ENCODE data around the gene MAT2B. TPM values are rescaled to one million over a fixed set of nuclear protein-coding genes. Genes with fewer than 3 reads are reported as not detected.
A peak's percentile ranks its signal among the peaks of the same experiment; 100 is the strongest.

The MAT2B gene
- total RNA-seq, 2 donors from 2014 or later, result 63.4 to 86.7 TPM

GRCh38 chr5:163564321-163564938 lies 59.0 kb downstream of the MAT2B start:
- intact Hi-C loops (cut with DNase I), result loop anchor here (2.0 to 10.0 kb wide), 2 partner anchors 910 to 938 kb away; no protein-coding TSS in a partner anchor
- no peak overlapping the region for H3K9ac ChIP-seq (ENCODE audit: low read depth in 2 of 2, low read length in 2 of 2)
- no peaks in the 10 kb centered on the region for H3K9me3 ChIP-seq
- H3K27ac ChIP-seq, result no peak overlapping the region
- no peaks in the 10 kb centered on the region for H3K36me3 ChIP-seq
- DNase-seq, result peak; percentile 70
- H3K4me3 ChIP-seq, result no peak overlapping the region
- no peaks in the 10 kb centered on the region for H3K27me3 ChIP-seq
- no peaks in the 10 kb centered on the region for H3K4me1 ChIP-seq
- TF ChIP-seq, protein P1, sequence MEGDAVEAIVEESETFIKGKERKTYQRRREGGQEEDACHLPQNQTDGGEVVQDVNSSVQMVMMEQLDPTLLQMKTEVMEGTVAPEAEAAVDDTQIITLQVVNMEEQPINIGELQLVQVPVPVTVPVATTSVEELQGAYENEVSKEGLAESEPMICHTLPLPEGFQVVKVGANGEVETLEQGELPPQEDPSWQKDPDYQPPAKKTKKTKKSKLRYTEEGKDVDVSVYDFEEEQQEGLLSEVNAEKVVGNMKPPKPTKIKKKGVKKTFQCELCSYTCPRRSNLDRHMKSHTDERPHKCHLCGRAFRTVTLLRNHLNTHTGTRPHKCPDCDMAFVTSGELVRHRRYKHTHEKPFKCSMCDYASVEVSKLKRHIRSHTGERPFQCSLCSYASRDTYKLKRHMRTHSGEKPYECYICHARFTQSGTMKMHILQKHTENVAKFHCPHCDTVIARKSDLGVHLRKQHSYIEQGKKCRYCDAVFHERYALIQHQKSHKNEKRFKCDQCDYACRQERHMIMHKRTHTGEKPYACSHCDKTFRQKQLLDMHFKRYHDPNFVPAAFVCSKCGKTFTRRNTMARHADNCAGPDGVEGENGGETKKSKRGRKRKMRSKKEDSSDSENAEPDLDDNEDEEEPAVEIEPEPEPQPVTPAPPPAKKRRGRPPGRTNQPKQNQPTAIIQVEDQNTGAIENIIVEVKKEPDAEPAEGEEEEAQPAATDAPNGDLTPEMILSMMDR (IDR thresholded peaks at IDR 0.05), result peak; percentile 87

GRCh38 chr5:163565492-163565891 lies 60.1 kb downstream of the MAT2B start:
- H3K4me3 ChIP-seq, result peak overlapping the region; percentile 27

GRCh38 chr5:163565931-163566608 lies 60.7 kb downstream of the MAT2B start:
- H3K36me3 ChIP-seq, result no peaks in the 10 kb centered on the region
- peak overlapping the region; percentile 27 for H3K4me3 ChIP-seq
- intact Hi-C loops (cut with DNase I), result loop anchor here (2.0 to 10.0 kb wide), 4 partner anchors 451 to 1641 kb away; no protein-coding TSS in a partner anchor
- no peak overlapping the region for H3K27ac ChIP-seq
- TF ChIP-seq, protein P1 (IDR thresholded peaks at IDR 0.05), result no peak
- H3K4me1 ChIP-seq, result no peaks in the 10 kb centered on the region
- H3K9me3 ChIP-seq, result no peaks in the 10 kb centered on the region
- no peak overlapping the region for H3K9ac ChIP-seq (ENCODE audit: low read depth in 2 of 2, low read length in 2 of 2)
- H3K27me3 ChIP-seq, result no peaks in the 10 kb centered on the region
- DNase-seq, result peak; percentile 27

More at GRCh38 chr5:163565492-163565891, 60.1 kb downstream of the MAT2B start:
- no peaks in the 10 kb centered on the region for H3K4me1 ChIP-seq
- no peak overlapping the region for H3K27ac ChIP-seq
- no peaks in the 10 kb centered on the region for H3K36me3 ChIP-seq
- intact Hi-C loops (cut with DNase I), result loop anchor here (2.0 to 10.0 kb wide), 4 partner anchors 452 to 1642 kb away; no protein-coding TSS in a partner anchor
- DNase-seq, result no peak
- H3K9me3 ChIP-seq, result no peaks in the 10 kb centered on the region
- TF ChIP-seq, protein P1 (IDR thresholded peaks at IDR 0.05), result no peak
- H3K9ac ChIP-seq (ENCODE audit: low read depth in 2 of 2, low read length in 2 of 2), result no peak overlapping the region
- H3K27me3 ChIP-seq, result no peaks in the 10 kb centered on the region

DNA sequence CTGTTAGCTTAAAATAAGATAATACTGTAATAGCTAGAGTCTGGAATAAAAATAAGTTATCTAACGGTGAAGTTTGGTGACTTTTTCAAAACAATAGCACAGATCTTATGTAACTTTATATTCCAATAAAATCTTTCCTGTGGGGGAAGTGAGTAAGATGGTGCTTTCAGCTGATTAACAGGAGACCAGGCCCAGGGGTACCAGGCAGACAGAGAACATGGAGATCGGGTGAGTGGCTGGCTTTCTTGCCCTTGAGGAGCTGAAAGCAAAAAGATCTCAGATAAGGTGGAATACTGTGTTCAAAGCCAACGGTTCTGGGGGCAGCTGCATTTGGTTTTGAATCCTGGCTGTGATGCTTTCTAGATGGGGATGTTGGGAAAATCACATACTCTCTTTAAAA lies 61.3 kb downstream of the MAT2B start:
- intact Hi-C loops (cut with DNase I), result loop anchor here (5.0 to 10.0 kb wide), 3 partner anchors 451 to 1641 kb away; no protein-coding TSS in a partner anchor
- DNase-seq, result no peak
- no peak overlapping the region for H3K4me3 ChIP-seq
- H3K4me1 ChIP-seq, result no peaks in the 10 kb centered on the region
- no peaks in the 10 kb centered on the region for H3K27me3 ChIP-seq
- H3K9me3 ChIP-seq, result no peaks in the 10 kb centered on the region
- no peaks in the 10 kb centered on the region for H3K36me3 ChIP-seq
- TF ChIP-seq, protein P1 (IDR thresholded peaks at IDR 0.05), result no peak
- no peak overlapping the region for H3K9ac ChIP-seq (ENCODE audit: low read depth in 2 of 2, low read length in 2 of 2)
- no peak overlapping the region for H3K27ac ChIP-seq

DNA sequence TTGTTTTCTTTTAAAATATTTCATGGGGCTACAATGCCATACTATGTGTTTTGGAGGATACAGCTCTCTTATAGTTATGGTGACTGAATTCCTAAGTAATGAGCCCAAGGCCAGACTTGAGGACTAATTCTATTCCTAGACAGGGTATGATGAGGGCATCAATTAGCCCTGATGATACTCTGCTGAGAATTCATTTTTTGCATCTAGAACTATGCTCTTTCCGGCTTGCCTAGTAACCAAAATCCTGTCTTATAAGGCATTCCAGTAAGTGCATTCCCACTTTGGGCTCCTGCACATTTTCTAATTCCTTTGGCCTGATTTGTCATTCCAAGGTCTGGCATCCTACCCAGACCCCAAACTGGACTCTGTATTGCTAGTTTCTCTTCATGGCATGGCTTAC lies 62.4 kb downstream of the MAT2B start:
- H3K9me3 ChIP-seq, result no peaks in the 10 kb centered on the region
- H3K36me3 ChIP-seq, result no peaks in the 10 kb centered on the region
- H3K27ac ChIP-seq, result no peak overlapping the region
- intact Hi-C loops (cut with DNase I), result loop anchor here (5.0 to 10.0 kb wide), 3 partner anchors 449 to 1639 kb away; no protein-coding TSS in a partner anchor
- no peak overlapping the region for H3K9ac ChIP-seq (ENCODE audit: low read depth in 2 of 2, low read length in 2 of 2)
- H3K27me3 ChIP-seq, result no peaks in the 10 kb centered on the region
- DNase-seq, result no peak
- no peaks in the 10 kb centered on the region for H3K4me1 ChIP-seq
- TF ChIP-seq, protein P1 (IDR thresholded peaks at IDR 0.05), result no peak
- no peak overlapping the region for H3K4me3 ChIP-seq

Other genes with a start within 250 kb of the MAT2B start
- 100 to 1,000 TPM; 149 to 265 TPM for gene CCNG1, start 68.0 kb upstream of the MAT2B start, total RNA-seq
- 10 to 100 TPM; 24.6 to 32.9 TPM for gene NUDCD2, start 45.5 kb upstream of the MAT2B start, total RNA-seq
- gene HMMR, start 45.0 kb upstream of the MAT2B start, total RNA-seq, result 10 to 100 TPM; 10.6 to 44.5 TPM

Measured in colonic mucosa (tissue), 4 donors.